Measurements from ENCODE around the gene FBLIM1.
"Not testable (repeated sequence)": the region's sequence is repeated elsewhere in the genome, so short reads cannot be mapped to it uniquely, and the experiment has no call there.

Gene FBLIM1

GRCh38 chr1:15816674-15817073 lies 58.1 kb downstream of the FBLIM1 start:
- DNase-seq (ENCODE audit: low read depth, low spot score): no peak

- DNase-seq (ENCODE audit: low read depth, low spot score): no peak
Observed at GRCh38 chr1:15820478-15820877, 61.9 kb downstream of the FBLIM1 start.

DNA sequence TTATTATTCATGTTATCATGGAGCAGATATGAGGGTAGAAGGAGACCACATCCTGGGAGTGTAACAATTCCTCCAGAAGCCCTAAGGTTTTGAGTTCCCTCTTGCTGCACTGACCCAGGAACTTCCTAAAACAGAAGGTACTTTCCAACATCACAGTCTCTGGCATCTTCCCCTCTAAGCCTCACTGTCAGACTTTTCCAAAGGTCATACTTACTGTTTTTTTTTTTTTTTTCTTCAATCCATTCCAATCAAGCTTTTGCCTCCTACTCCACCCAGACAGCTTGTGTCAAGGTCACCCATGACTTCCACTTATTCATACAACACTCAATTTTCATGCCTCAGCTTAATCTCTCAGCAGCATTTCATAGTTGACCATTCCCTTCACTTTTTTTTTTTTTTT lies 67.2 kb downstream of the FBLIM1 start:
- DNase-seq (ENCODE audit: low read depth, low spot score): no peak

GRCh38 chr1:15826810-15827507 lies 68.4 kb downstream of the FBLIM1 start:
- DNase-seq (ENCODE audit: low read depth, low spot score): no peak

DNA sequence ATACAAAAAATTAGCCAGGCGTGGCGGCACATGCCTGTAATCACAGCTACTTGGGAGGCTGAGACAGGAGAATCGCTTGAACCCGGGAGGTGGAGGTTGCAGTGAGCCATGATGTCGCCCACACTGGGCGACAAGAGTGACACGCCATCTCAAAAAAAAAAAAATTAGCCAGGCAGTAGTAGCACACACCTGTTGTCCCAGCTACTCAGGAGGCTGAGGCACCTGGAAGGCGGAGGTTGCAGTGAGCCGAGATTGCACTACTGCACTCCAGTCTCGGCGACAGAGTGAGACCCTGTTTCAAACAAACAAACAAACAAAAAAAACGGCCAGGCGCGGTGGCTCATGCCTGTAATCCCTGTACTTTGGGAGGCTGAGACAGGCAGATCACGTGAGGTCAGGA lies 69.0 kb downstream of the FBLIM1 start:
- DNase-seq (ENCODE audit: low read depth, low spot score): not testable (repeated sequence)

DNA sequence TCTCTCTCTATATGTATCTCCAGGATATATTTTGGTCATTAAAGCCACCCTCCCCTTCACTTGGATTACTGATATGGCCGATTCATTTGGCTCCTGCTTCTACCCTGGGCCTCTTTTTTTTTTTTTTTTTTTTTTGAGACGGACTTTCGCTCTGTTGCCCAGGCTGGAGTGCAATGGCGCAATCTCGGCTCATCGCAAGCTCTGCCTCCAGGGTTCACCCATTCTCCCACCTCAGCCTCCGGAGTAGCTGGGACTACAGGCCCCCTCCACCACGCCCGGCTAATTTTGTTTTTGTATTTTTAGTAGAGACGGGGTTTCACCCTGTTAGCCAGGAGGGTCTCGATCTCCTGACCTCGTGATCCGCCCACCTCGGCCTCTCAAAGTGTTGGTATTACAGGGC lies 70.3 kb downstream of the FBLIM1 start:
- not testable (repeated sequence) for DNase-seq (ENCODE audit: low read depth, low spot score)

DNA sequence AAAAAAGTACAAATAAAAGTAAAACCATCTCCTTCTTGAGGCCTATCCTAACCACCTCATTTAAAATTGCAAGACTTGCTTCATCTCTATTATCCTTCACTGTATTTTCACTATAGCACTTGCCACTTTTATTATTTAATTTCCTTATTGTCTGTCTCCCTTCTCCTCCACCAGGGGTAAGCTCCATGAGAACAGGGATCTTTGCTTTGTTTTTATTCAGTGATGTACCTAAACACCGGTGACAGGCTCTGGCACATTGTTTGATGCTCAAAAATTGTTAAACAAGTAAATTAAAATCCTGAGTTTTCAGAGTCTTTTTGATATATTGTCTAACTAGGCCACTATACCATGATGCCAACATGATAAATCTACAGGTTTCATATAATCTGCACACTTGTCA lies 71.7 kb downstream of the FBLIM1 start:
- DNase-seq (ENCODE audit: low read depth, low spot score): no peak

DNA sequence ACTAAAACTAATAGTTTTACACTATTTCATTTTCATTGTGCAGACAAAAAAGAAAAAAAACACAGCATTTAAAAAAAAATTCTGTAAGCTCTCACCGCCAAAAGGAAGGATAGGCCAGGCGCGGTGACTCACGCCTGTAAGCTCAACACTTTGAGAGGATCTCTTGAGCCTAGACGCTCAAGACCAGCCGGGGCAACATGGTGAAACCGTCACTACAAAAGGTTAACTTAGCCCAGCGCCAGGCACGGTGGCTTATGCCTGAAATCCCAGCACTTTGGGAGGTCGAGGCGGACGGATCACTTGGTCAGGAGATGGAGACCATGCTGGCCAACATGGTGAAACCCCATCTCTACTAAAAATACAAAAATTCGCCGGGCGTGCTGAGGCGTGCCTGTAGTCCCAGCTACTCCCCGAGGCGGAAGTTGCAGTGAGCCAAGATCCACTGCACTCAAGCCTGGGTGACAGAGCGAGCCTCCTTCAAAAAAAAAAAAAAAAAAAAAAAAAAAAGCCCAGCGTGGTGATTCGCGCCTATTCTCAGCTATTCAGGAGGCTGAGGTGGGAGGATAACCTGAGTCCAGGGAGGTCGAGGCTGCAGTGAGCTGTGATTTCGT lies 74.6 kb downstream of the FBLIM1 start:
- DNase-seq (ENCODE audit: low read depth, low spot score): no peak

- no peak for DNase-seq (ENCODE audit: low read depth, low spot score)
Observed at GRCh38 chr1:15833842-15834405, 75.3 kb downstream of the FBLIM1 start.

DNA sequence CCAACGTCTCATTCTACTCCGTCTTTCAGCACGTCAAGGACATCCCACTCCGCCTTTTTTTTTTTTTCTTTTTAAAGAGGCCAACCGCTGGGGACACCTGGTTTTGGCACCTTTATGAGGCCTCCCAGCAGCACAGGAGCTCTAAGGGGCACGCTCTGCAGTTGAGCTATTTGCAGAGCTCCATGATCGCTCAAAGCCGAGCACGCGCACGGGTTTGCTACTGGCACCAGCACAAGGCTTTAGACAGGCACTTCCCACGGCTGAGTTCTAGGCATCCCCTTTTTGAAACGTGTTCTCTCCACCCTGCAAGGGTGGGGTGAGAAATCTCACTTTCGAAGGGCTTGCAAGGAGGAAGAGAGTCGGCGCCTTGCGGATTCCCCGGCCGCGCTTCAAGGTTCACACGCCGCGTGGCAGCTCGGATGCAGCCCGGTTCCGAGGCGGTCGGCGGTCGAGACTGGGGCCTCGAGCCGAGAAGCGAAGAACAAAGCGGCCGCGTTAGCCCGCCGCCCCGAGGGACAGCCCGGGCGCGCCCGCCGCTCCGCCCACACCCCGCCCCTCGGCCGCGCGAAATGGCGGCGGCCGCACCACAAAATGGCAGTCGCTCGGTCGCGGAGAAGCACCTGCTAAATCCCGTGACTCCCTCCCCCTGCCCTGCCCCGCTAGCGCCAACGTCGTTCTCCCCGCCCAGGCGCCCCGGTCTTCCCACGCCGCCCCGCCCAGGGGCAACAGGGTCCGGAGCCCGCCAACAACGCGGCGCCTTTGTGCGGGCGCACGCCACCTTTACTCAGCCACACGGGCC lies 76.0 kb downstream of the FBLIM1 start:
- no peak for DNase-seq (ENCODE audit: low read depth, low spot score)

DNA sequence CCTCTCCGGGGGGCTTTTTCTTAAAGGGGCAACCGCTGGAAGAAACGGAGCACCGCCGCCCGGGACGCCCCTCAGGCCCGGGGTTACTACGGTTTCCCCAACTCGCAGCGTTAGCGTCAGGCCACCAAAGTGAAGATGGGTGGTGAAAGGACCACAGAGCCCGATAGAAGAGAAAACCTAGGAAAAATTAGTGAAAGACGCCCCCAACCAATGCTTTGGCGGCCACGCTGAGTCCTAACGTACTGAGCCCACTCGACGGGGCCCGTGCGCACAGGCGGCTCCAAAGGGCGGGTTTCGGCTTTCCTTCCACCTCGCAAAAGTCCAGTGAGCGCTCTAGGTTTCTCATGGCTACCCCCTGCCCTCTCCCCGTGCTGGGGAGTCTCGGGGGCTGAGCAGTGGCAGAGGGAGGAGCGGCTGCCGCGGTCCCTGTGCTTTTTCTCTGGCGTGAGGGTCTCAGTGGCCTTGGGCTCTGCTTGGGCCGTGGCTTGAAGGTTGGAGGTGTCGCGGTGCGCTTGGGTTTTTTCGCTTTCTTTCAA lies 76.7 kb downstream of the FBLIM1 start:
- no peak for DNase-seq (ENCODE audit: low read depth, low spot score)

- DNase-seq (ENCODE audit: low read depth, low spot score): peak; percentile 99
Observed at GRCh38 chr1:15835741-15836510, 77.3 kb downstream of the FBLIM1 start.
